HG03060 (cell line): ENCODE data around the gene NADSYN1.
"Not testable (repeated sequence)": the region's sequence is repeated elsewhere in the genome, so short reads cannot be mapped to it uniquely, and the experiment has no call there.

Source experiments
- ATAC-seq: cut with Tn5 transposase; IDR thresholded peaks from one replicate; pipeline ENCODE4 v1.9.1; 2021; ENCODE audit warnings: low read depth, moderate number of reproducible peaks; ENCODE audit not compliant: unreplicated experiment

The NADSYN1 gene

GRCh38 chr11:71453037-71453917 is at the start of gene NADSYN1:
TSS of gene NADSYN1 (plus strand) at chr11:71453203. CDS start at chr11:71453297, 94 bp downstream.
- no peak for ATAC-seq

DNA sequence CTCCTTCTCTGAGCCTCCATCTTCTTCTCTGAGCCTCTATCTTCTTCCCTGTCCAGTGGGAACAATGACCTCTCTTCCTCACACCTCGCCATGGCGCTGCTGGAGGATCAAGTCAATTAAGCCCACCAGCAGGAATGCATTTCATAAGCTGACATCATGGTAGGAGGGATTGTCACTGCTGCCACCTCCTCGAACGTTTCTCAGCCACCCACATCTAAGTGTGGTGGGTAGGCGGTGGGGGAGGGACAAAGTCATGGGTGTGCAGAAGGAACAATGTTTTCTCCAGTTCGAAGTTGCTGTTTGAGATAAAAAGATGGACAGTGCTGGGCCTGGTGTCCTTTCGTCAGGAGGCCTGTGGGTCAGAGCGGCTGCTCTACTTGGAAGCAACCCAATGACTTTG is 48.8 kb upstream of the NADSYN1 start:
- no peak for ATAC-seq

GRCh38 chr11:71406681-71407080 is 46.3 kb upstream of the NADSYN1 start:
- ATAC-seq, result no peak

DNA sequence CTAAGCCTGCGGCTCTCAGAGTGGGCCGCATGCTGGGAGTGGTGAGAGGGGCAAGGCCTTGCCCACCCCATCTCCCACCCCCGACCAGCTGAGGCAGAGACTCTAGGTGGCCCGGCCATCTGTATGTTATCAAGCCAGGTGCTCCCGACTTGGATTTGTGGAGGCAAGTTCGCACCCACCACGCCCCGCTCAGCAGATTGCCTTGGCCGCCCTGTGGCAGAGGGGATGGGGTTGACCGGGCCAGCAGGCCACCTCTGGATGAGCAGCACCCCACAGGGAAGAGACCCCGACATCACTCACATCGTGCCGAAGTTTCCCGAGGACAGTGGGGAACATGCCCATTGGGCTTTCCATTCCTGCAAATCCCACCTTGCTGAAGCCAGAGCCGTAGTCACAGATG is 45.6 kb upstream of the NADSYN1 start:
- no peak for ATAC-seq

GRCh38 chr11:71408826-71409225 is 44.2 kb upstream of the NADSYN1 start:
- no peak for ATAC-seq

- ATAC-seq, result no peak
Measured at GRCh38 chr11:71410363-71410966, 42.5 kb upstream of the NADSYN1 start.

DNA sequence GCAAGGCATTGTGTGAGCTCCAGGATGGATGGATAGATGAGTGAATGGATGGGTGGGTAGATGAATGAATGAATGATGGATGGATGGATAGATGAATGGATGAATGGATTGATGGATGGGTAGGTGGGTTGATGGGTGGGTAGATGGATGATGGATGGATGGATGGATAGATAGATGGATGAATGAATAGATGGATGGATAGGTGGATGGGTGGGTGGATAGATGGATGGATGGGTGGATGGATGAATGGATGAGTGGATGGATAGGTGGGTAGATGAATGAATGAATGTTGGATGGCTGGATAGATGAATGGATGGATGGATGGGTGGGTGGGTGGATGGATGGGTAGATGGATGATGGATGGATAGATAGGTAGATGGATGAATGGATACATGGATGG is 38.4 kb upstream of the NADSYN1 start:
- ATAC-seq, result no peak

GRCh38 chr11:71418643-71419042 is 34.4 kb upstream of the NADSYN1 start:
- no peak for ATAC-seq

DNA sequence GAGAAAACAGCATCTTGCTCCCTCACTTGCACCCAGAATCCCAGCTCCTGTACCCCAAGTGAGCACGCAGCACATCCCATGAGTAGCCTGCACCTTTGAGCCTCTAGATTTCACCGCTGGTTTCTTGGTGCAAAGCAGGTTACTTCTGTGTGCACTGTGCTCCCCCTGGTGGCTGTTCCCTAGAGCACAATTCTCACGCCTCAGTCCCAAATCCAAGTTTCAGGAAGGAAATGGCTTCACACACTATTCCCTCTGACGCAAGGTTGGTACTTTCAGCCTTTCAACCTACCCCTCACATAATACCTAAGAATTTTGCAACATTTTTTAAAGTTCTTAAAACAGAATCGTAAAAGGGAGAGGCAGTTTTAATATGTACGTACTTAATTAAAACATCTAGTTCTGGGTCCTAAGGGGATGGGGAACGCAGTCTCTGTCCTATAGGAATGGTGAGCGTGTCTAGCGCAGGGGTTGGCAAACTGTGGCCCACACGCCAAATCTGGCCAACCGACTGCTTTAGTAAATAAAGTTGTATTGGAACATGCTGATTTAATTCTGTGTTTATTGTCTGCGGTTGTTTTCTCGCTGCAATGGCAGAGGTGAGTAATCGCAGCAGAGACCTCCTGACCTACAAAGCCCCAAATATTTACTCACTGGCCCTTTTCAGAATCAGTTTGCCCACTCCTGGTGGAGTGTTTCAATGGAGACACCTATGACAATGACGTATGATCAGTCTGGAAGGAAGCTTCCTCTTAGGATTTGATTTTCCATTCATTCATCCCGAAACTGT is 32.4 kb upstream of the NADSYN1 start:
- ATAC-seq, result no peak

- ATAC-seq, result no peak
Measured at GRCh38 chr11:71421392-71421950, 31.5 kb upstream of the NADSYN1 start.

DNA sequence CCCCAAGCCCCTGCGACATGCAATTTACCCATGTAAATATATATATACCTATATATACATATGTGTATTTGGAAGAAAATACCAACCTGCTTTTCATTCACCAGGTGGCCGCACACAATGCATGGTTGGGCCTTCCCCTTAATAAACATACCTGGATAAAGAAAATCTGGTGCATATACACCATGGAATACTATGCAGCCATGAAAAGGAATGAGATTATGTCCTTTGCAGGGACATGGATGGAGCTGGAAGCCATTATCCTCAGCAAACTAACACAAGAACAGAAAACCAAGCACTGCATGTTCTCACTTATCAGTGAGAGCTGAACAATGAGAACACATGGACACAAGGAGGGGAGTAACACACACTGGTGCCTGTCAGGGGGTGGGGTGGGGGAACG is 30.7 kb upstream of the NADSYN1 start:
- not testable (repeated sequence) for ATAC-seq

GRCh38 chr11:71423181-71423790 is 29.7 kb upstream of the NADSYN1 start:
- no peak for ATAC-seq

GRCh38 chr11:71425409-71425808 is 27.6 kb upstream of the NADSYN1 start:
- no peak for ATAC-seq

DNA sequence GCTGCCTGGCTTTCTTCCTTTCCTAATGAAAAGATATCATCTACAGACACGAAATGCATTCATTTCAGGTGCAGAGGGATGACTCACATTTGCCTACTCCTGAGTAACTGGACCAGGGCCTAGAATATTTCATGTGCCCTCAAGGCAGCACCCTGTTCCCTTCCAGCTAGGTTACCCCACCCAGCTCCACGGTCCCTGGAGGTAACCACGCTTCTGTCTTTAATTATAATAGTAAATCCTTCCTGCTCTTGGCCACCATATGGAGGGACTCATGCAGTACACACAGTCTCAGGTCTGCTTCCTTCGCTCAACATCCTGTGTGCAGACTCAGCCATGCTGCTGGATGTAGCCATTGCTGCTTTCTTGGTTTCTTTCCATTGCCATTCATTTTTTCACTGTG is 27.1 kb upstream of the NADSYN1 start:
- no peak for ATAC-seq

DNA sequence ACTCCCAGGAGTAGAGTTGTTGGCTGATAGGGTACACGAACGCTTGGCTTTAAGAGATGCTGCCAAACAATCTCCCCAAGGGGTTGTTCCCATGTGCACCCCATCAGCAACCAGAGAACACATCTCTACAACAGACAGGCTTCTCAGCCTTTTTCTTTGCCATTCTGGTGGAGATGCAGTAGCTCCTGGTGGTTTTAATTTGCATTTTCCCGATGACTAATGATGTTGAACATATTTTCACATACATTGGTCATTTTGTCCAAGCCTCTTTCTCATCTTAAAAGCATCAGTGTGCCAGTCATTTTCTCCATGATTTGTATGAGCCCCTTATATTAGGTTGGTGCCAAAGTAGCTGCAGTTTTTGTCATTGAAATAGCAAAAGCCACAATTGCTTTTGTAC is 26.6 kb upstream of the NADSYN1 start:
- ATAC-seq, result no peak

- no peak for ATAC-seq
Measured at GRCh38 chr11:71428861-71429435, 24.1 kb upstream of the NADSYN1 start.

GRCh38 chr11:71429701-71430100 is 23.3 kb upstream of the NADSYN1 start:
- no peak for ATAC-seq

- ATAC-seq, result no peak
Measured at GRCh38 chr11:71430166-71430565, 22.8 kb upstream of the NADSYN1 start.

GRCh38 chr11:71431271-71431670 is 21.7 kb upstream of the NADSYN1 start:
- no peak for ATAC-seq
